LNCAP (cell line): ENCODE data around the gene PTPRN2.

Experiments used
- TF ChIP-seq, protein P1 (sequence below): fragments of 450-650 bp; IDR thresholded peaks from 2 replicates; pipeline ENCODE4 v1.5.1; 2017; ENCODE audit warnings: mild to moderate bottlenecking

The PTPRN2 gene

GRCh38 chr7:158392251-158392650 lies 195.4 kb downstream of the PTPRN2 start:
- TF ChIP-seq, protein P1, sequence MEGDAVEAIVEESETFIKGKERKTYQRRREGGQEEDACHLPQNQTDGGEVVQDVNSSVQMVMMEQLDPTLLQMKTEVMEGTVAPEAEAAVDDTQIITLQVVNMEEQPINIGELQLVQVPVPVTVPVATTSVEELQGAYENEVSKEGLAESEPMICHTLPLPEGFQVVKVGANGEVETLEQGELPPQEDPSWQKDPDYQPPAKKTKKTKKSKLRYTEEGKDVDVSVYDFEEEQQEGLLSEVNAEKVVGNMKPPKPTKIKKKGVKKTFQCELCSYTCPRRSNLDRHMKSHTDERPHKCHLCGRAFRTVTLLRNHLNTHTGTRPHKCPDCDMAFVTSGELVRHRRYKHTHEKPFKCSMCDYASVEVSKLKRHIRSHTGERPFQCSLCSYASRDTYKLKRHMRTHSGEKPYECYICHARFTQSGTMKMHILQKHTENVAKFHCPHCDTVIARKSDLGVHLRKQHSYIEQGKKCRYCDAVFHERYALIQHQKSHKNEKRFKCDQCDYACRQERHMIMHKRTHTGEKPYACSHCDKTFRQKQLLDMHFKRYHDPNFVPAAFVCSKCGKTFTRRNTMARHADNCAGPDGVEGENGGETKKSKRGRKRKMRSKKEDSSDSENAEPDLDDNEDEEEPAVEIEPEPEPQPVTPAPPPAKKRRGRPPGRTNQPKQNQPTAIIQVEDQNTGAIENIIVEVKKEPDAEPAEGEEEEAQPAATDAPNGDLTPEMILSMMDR = no peak

- TF ChIP-seq, protein P1 = no peak
These were observed 196.1 kb downstream of the PTPRN2 start for GRCh38 chr7:158391541-158391940.

DNA sequence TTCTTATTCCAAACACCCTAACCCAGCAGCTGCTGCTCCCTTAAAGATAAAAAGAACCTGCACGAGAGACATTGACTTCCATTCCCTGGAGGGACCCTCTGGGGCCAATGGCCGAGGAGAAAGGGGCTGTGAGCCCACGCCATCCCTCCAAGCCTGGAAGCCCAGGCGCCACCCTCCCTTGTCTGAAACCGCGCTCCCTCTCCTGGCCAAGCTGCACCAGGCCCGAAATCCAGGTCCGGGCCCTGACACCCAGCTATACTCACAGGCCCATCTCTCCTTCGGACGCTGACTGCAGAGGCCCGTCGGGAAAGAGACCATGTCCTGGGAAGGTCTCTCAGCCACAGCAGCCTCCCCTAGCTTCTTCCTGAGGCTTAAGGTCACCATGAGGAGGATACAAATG lies 196.5 kb downstream of the PTPRN2 start:
- TF ChIP-seq, protein P1 = no peak

DNA sequence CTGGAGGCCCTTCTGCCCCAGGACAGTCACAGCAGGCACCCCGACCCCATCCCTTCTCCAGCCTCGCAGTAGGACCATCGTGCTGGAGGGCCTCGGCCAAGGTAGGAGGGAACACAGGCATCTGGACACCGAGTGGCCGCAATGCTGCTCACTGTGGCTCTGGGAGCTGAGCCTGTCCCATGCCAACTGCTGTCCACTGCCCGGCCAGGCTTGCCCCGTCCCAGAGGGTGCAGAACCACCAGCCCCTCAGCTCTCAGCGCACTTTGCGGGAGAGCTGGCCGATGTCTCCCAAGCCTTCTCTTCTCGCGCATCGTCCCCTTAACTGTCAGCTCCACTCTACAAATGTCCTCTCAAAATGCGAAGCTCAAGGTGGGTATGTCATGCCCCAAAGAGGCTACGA lies 197.2 kb downstream of the PTPRN2 start:
- TF ChIP-seq, protein P1 = no peak

DNA sequence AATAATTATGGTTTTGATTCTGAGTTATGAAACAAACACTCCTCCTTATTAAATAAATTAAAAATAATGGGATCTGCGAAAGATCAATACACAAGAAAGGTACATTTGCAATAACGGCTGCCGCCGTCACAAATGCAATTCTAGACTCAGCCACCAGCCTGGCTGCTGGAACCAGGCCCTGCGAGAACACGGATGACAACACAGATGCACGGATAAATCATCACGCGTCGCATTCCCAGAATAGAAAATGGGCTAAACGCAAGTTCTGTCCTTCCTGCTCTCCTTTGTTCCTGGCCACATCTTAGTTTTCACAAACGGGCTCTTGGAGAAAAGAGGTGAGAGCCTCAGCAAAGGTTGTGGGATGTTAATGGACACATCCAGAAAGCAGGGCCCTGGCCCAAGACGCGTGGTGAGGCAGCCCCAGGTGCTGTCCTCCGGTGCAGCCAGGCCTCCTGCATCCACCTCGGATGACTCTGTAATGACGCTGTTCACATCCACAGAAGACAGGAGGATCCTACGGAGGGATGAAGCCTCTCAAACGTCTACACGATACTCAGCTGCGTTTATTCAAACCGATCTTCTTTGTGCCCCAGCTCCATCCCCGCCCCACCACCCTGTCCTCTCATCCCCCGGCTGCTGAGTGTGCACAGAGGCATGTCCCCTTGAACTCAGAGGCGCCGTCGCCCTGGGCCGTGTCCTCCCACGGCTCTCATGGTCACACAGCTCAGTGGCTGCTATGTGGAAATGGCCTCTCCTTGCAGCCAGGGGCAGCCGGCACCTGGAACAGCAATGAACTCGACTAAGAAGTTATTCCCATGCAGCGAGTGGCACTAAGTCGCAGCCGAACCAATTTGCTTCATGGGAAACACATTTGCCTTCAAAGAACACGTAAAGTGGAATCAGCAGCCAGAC lies 197.9 kb downstream of the PTPRN2 start:
- TF ChIP-seq, protein P1 = no peak

DNA sequence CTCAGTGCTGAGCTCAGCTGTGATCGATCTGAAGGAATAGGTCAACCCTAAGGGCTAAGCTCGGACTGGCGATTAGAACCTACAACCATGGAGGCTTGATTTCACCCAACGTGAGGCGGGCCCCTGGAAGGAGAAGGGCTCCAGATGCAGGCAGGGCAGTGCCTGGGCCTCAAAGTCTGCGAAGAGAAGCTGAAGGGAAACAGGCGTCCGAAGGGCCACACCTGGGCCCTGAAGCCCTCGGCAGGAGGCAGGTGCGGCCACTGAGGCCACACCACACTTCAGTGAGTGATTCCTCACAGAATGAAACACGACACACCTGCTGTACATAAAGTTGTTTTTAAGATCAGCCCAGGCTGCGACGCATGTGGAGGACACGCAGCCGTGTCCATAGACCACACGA lies 198.7 kb downstream of the PTPRN2 start:
- TF ChIP-seq, protein P1 = no peak

GRCh38 chr7:158388072-158388471 lies 199.6 kb downstream of the PTPRN2 start:
- TF ChIP-seq, protein P1 = no peak

- TF ChIP-seq, protein P1 = no peak
These were observed 200.1 kb downstream of the PTPRN2 start for GRCh38 chr7:158387546-158387891.
